SK-N-SH treated with all-trans-retinoic acid at 6 μM for 48 hours (cell line): ENCODE data around the gene PDSS1.

Experiments
- BACH2 ChIP-seq: fragments of 250-450 bp; sonication (Bioruptor Pico); IDR thresholded peaks from 2 replicates; pipeline ENCODE4 v1.9.0; 2021; ENCODE audit warnings: mild to moderate bottlenecking, borderline replicate concordance
- CSDC2 ChIP-seq: fragments of 250-450 bp; sonication (Bioruptor Pico); IDR thresholded peaks from 2 replicates; pipeline ENCODE4 v1.5.0; 2020; ENCODE audit warnings: mild to moderate bottlenecking, moderate library complexity
- OSR1 ChIP-seq: fragments of 250-450 bp; sonication (Bioruptor Pico); IDR thresholded peaks from 2 replicates; pipeline ENCODE4 v1.8.0; 2022; ENCODE audit warnings: moderate library complexity, mild to moderate bottlenecking, inconsistent platforms
- PPARA ChIP-seq: fragments of 250-450 bp; sonication (Bioruptor Pico); IDR thresholded peaks from 2 replicates; pipeline ENCODE4 v1.5.0; 2020; ENCODE audit warnings: mild to moderate bottlenecking, borderline replicate concordance
- RARB ChIP-seq: fragments of 250-450 bp; sonication (Bioruptor Pico); IDR thresholded peaks from 2 replicates; pipeline ENCODE4 v1.8.0; 2021; ENCODE audit warnings: mild to moderate bottlenecking, moderate library complexity
- ZFP3 ChIP-seq: fragments of 250-450 bp; sonication (Bioruptor Pico); IDR thresholded peaks from 2 replicates; pipeline ENCODE4 v1.5.0; 2020; ENCODE audit warnings: mild to moderate bottlenecking, moderate library complexity
- ZNF8 ChIP-seq: fragments of 450-650 bp; formaldehyde crosslinking; IDR thresholded peaks from 2 replicates; pipeline ENCODE4 v1.5.0; 2020; ENCODE audit warnings: mild to moderate bottlenecking, moderate library complexity

- TF ChIP-seq RARB (no peak), PPARA (CRISPR knock-in tag) (no peak), ZFP3 (CRISPR knock-in tag) (no peak), ZNF8 (CRISPR knock-in tag) (no peak), OSR1 (no peak), CSDC2 (CRISPR knock-in tag) (no peak), BACH2 (CRISPR knock-in tag) (no peak)
These were observed 29.5 kb downstream of the PDSS1 start for GRCh38 chr10:26727005-26727404.
